CD4-positive, alpha-beta T cell treated with Interleukin-4 for 1 hour (primary cell): ENCODE results near the gene EFEMP2.

Experiments used
- DNase-seq, 2 donors: peaks; one replicate each; pipeline ENCODE4 v3.0.0-alpha.2; 2020 to 2022

Gene EFEMP2

GRCh38 chr11:65865550-65866172 lies 6.9 kb downstream of the EFEMP2 start:
- DNase-seq, result no peak

- no peak for DNase-seq
Measured at GRCh38 chr11:65864706-65865471, 7.7 kb downstream of the EFEMP2 start.

- DNase-seq, result no peak
Measured at GRCh38 chr11:65863889-65864705, 8.5 kb downstream of the EFEMP2 start.

DNA sequence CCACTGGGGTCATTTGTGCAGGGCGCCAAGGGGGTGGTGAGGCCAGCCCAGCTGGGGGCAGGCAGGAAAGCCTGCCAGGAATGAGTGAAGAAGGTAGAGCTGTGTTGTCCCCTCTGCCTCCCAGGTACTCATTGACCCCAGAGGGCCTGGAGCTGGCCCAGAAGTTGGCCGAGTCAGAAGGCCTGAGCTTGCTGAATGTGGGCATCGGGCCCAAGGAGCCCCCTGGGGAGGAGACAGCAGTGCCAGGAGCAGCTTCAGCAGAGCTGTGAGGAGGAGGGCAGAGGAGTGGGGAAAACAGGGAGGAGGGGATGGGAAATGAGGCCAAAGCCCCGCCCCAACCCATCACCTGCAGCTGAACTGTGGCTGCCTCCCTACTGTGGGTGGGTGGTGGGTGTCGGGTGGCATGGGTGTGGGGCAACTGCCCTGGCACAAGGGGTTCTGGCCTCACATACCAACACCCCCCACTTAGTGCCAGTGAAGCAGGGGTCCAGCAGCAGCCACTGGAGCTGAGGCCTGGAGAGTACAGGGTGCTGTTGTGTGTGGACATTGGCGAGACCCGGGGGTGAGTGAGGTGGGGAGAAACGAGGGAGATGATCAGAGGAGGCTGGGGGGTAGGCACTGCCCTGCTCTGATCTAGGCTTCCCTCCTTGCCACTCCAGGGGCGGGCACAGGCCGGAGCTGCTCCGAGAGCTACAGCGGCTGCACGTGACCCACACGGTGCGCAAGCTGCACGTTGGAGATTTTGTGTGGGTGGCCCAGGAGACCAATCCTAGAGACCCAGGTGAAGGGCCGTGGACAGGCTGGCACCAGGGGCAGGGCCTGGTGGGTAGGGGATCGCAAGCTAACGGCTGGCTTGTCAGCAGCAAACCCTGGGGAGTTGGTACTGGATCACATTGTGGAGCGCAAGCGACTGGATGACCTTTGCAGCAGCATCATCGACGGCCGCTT lies 9.4 kb downstream of the EFEMP2 start:
- DNase-seq, result no peak

DNA sequence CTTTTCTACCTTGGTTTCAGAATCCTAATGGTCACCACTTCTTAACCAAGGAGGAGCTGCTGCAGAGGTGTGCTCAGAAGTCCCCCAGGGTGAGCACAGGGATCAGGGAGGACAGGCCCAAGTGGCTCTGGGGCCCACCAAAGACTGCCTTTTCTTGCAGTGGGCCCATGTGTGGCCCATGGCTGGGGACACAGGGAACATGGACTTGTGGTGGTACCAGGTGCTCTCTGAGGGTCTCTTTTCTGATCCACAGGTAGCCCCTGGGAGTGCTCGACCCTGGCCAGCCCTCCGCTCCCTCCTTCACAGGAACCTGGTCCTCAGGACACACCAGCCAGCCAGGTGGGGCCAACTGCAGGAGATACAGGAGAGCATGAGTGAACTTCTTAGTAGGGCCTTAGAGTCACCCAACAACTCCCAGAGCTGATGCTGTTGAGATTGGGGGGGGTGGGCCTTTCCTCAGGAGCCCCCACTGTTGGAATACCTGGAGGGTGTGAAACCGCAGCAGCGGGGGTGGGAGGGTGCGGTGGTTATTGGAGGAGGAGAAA lies 10.3 kb downstream of the EFEMP2 start:
- no peak for DNase-seq

GRCh38 chr11:65861533-65862183 lies 10.9 kb downstream of the EFEMP2 start:
- no peak for DNase-seq

- no peak for DNase-seq
Measured at GRCh38 chr11:65861165-65861505, 11.5 kb downstream of the EFEMP2 start.

DNA sequence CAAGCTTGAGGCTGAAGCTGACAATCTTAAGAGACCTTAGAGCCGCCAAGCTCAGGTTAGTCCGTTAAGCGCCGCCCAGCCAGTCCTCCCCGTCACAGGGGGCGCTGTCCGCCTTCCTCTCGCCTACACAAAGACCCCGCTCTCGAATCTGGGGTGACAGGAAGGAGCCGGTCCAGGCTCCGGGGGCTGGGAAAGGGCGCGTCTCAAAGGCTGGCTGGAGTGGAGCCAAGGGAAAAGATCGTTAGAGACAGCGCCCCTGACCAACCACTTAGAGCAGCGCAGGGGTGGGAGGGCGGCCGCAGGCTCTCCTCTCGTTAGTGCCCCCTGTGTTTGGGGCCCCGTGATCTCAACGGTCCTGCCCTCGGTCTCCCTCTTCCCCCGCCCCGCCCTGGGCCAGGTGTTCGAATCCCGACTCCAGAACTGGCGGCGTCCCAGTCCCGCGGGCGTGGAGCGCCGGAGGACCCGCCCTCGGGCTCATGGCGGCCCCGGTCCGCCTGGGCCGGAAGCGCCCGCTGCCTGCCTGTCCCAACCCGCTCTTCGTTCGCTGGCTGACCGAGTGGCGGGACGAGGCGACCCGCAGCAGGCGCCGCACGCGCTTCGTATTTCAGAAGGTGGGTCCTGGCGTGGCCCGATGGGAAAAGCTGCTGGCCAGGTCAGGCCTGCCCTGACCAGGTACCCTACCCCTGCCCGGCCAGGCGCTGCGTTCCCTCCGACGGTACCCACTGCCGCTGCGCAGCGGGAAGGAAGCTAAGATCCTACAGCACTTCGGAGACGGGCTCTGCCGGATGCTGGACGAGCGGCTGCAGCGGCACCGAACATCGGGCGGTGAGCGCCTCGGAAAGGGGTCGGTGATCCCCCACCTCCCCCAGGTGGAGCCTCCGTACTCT lies 12.1 kb downstream of the EFEMP2 start, which contains the start of gene MUS81:
TSS of gene MUS81 (plus strand) at position 156 of the 887 bp plus-strand sequence. CDS start at position 477, 321 bp downstream.
- DNase-seq, result peak; percentile 95 to 96

- DNase-seq, result no peak
Measured at GRCh38 chr11:65859812-65860277, 12.8 kb downstream of the EFEMP2 start.

DNA sequence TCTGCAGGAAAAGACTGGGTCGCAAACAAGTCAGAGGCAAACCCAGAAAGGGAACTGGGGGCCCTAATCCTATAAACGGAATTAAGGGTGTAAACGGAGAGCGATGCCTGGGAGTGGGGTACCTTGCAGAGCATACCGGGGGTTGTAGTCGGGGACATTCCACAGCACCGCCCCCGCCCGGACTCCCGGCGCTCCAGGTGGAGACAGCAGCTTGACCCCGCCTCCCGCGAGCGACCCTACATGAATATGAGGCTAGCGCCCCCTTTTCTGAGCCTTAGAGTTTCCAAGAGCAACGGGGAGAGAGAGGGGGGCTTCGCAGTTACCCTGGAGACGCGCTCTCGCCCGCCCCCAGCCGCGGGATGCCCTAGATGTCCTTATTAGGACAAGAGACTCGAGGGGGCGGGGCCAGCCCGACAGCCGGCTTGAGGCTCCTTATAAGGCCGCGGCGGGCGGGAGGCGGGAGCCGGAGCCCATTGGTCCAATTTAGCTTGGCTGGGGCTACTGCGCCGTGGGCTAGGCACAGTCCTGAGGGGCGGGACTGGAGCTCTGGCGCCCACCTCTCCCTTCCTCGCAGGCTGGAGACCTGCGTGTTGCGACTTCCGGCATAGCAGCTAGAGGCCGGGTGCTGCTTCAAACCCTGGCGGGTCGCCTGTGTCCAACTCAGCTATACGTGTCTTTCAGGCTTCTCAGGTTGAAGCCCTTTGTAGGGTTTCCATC lies 13.3 kb downstream of the EFEMP2 start:
- peak; percentile 97 for DNase-seq

- no peak for DNase-seq
Measured at GRCh38 chr11:65858681-65859087, 13.9 kb downstream of the EFEMP2 start.

- DNase-seq, result peak; percentile 97 to 98
Measured at GRCh38 chr11:65857853-65858680, 14.5 kb downstream of the EFEMP2 start, which contains the start of gene CFL1. CFL1 (minus strand) TSS chr11:65858180; CDS start chr11:65858099, 81 bp downstream.

DNA sequence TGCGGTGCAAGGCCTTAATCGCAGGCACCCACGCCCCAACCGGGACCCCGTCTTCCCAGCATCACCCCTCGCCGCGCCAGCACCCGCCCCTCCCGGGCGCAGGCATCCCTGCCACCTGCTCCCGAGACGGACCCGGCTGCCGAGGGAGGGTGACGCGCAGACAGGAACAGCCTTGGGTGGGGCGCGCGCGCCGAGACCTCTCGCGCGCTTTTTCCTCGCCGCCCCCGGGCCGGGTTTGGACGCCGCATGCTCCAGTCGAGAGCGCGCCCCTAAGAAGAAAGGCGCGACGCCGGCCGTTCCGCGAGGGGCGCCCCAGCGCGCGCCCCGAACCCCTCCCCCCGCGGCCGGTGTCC lies 15.1 kb downstream of the EFEMP2 start:
- peak; percentile 35 to 65 for DNase-seq

- peak; percentile 85 to 87 for DNase-seq
Measured at GRCh38 chr11:65856689-65857499, 15.7 kb downstream of the EFEMP2 start.

- DNase-seq, result no peak
Measured at GRCh38 chr11:65855927-65856363, 16.7 kb downstream of the EFEMP2 start.

DNA sequence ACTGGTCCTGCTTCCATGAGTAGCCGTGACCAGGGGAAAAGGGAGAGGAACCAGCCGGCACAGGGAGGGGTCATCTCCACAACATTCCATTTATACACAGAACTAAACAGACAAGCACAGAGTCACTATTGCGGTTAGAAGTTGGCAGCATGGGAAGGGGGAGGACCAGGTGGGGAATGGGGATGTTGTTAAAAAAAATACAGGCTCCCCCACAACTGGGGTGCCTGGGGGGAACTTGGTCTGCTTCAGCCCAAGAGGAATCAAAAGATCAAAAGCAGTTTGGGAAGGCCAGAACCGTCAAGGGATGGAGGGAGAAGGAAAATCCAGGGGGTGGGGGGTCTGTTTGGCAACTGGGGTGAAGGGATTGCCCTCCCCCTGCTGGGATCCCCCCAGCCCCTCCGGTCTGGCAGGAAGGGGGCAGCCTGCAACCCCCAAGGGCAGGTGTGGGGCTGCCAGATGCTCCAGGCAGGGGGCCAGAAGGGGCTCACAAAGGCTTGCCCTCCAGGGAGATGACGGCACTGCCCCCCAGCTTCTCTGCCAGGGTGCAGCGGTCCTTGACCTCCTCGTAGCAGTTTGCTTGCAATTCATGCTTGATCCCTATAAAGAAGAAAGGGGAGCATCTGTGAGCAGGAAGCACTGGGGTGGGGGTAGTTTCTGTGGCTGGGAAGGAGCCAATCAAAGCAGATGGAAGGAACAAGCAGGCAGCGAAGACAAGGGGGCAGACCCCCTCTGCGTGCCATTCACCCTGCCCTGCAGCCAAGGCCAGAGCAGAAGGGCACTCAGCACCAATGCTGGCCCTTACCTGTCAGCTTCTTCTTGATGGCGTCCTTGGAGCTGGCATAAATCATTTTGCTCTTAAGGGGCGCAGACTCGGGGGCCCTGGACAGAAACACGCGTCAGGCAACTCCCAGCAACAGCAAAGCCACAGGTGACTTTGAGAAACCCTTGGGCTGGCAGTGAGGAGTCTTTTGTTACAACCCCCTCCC lies 17.5 kb downstream of the EFEMP2 start:
- no peak for DNase-seq
